OCI-LY7 (cell line): Measurements from ENCODE around the gene MSRB2.

Experiments used
- EZH2phosphoT487 ChIP-seq: fragments of 200-600 bp; sonication (generic); IDR thresholded peaks from 2 replicates; pipeline ENCODE4 v1.6.1; 2018; ENCODE audit warnings: low read depth, borderline replicate concordance, mild to moderate bottlenecking, mixed run types, antibody characterized with exemption, low read length, moderate library complexity, mixed read lengths
- TF ChIP-seq, protein P1 (sequence below): fragments of 200-600 bp; sonication (generic); conservative IDR thresholded peaks from 2 replicates; pipeline ENCODE4 v1.5.1; 2014; ENCODE audit warnings: mild to moderate bottlenecking, antibody characterized with exemption, low read length, moderate library complexity, mixed read lengths

DNA sequence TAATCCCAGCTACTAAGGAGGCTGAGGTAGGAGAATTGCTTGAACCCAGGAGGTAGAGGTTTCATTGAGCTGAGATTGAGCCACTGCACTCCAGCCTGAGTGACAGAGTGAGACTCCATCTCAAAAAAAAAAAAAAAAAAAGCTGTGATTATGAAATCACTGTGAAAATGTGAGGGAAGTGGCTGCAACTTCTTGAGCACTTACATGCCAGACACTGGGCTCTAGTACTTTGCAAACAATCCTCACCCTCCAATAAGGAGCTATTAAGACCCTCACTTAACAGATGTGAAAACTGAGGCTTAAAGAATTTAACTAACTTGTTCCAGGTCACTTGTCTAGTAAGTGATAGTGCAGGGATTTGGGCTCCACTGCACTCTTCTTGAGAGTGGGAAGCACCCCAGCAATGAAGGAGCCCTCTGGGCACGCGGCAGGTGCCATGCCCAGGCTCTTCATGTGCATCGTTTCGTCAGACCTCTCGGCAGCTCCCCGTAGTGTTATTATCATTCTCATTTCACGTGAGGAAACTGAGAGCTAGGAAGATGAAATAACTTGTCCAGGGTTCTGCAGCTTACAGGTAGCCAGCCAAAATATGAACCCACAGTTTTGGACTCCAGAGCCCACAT lies 19.0 kb downstream of the MSRB2 start:
- TF ChIP-seq, protein P1, sequence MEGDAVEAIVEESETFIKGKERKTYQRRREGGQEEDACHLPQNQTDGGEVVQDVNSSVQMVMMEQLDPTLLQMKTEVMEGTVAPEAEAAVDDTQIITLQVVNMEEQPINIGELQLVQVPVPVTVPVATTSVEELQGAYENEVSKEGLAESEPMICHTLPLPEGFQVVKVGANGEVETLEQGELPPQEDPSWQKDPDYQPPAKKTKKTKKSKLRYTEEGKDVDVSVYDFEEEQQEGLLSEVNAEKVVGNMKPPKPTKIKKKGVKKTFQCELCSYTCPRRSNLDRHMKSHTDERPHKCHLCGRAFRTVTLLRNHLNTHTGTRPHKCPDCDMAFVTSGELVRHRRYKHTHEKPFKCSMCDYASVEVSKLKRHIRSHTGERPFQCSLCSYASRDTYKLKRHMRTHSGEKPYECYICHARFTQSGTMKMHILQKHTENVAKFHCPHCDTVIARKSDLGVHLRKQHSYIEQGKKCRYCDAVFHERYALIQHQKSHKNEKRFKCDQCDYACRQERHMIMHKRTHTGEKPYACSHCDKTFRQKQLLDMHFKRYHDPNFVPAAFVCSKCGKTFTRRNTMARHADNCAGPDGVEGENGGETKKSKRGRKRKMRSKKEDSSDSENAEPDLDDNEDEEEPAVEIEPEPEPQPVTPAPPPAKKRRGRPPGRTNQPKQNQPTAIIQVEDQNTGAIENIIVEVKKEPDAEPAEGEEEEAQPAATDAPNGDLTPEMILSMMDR = no peak
- TF ChIP-seq EZH2phosphoT487 = no peak
